ENCODE results near the gene MDM2. TPM values are rescaled to one million over a fixed set of nuclear protein-coding genes. Genes with fewer than 3 reads are reported as not detected.
A peak's percentile ranks its signal among the peaks of the same experiment; 100 is the strongest.

Gene MDM2
- 27.4 and 46.7 TPM in 2 replicates for total RNA-seq (2014; rRNA removed; shearing (Covaris generic))

- in situ Hi-C loops (cut with HindIII; ENCODE audit: low sequenced_read_pairs) = no loop called here
- peak; percentile 87 for DNase-seq (ENCODE audit: low spot score)
Observed at GRCh38 chr12:68807576-68808387, at the start of gene MDM2. MDM2 (plus strand) TSS chr12:68808177; CDS start chr12:68808478, 301 bp downstream.

- DNase-seq (ENCODE audit: low spot score) = no peak
- in situ Hi-C loops (cut with HindIII; ENCODE audit: low sequenced_read_pairs) = no loop called here
Observed at GRCh38 chr12:68759852-68760251, 48.1 kb upstream of the MDM2 start.

DNA sequence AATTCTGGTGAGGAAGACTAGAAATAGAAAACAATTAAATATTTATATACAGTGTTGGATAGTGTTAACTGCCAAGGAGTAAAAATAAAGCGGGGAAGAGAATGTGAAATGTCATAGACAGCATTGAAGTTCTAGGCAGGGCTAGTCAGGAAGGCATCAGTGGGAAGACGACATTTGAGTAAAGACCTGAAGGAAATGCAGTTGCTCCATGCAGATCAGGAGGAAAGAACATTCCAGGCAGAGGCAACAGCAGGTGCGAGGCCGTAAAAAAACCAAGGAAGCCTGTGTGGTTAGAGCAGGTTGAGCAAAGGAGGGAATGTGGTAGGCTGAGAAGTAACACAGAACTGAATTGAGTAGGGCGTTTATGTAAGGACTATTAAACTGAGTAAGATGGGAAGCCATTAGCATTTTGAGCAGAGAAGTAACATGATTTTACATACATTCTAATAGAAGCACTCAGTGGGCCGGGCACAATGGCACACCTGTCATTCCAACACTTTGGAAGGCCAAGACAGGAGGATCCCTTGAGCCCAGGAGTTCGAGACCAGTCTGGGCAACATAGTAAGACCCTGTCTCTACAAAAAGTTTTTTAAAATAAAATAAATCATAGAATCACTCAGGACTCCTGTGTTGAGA lies 47.1 kb upstream of the MDM2 start:
- DNase-seq (ENCODE audit: low spot score) = no peak
- in situ Hi-C loops (cut with HindIII; ENCODE audit: low sequenced_read_pairs) = no loop called here

- no peak for DNase-seq (ENCODE audit: low spot score)
- in situ Hi-C loops (cut with HindIII; ENCODE audit: low sequenced_read_pairs) = no loop called here
Observed at GRCh38 chr12:68761442-68761812, 46.5 kb upstream of the MDM2 start.

DNA sequence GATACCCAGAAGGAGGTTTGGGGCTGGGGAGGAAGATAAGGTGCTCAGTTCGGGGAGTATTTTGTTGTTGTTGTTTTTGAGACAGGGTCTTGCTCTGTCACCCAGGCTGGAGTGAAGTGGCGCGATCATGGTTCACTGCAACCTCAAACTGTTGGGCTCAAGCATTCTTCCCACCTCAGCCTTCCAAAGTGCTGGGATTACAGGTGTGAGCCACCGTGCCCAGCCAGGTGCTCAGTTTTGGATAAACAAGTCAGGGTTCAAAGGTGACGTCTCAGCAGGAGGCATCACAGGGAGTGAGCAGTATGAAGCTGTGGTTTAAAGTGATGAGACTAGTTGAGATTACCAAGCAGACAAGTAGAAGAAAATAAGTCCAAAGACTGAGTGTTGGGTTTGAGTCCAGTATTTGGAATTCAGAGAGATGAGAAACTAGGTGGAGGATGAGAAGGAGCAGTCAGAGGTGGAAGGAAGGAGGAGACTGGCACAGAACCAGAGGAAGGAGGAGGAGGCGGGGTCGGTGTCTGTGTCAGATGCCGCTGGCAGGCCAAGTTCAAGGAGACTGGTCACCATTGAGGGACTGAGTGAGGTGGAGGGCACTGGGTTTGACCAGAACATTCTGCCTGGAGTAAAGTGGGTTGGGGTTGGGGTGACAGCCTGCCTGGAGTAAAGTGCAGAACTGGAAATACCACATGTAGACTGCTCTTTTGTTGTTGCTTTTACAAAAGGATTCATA lies 45.9 kb upstream of the MDM2 start:
- in situ Hi-C loops (cut with HindIII; ENCODE audit: low sequenced_read_pairs) = no loop called here

DNA sequence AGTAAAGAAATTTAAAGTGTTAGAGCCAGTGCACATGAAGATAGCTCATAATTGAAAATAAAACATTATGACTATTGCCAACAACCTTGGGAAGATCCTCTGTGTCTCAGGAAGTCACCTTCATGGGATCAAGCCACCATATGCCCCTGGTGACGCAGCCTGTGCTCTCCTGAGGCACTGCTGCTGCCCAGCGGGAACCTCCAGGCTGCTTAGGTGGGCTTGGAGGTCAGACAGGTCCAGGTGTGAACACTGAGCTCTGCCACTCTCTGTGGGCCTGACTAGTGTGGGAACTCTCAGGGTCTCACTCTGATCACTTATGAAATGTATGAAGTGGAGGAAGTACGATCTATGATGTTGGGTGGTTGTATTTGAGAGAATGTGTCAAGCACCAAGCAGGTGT lies 45.3 kb upstream of the MDM2 start:
- DNase-seq (ENCODE audit: low spot score) = no peak
- in situ Hi-C loops (cut with HindIII; ENCODE audit: low sequenced_read_pairs) = no loop called here

More for the DNA sequence above, 45.9 kb upstream of the MDM2 start:
- DNase-seq (ENCODE audit: low spot score) = no peak

- in situ Hi-C loops (cut with HindIII; ENCODE audit: low sequenced_read_pairs) = no loop called here
- no peak for DNase-seq (ENCODE audit: low spot score)
Observed at GRCh38 chr12:68765696-68766095, 42.3 kb upstream of the MDM2 start.

- no peak for DNase-seq (ENCODE audit: low spot score)
- in situ Hi-C loops (cut with HindIII; ENCODE audit: low sequenced_read_pairs) = no loop called here
Observed at GRCh38 chr12:68766646-68767045, 41.3 kb upstream of the MDM2 start.

GRCh38 chr12:68767191-68767590 lies 40.8 kb upstream of the MDM2 start:
- in situ Hi-C loops (cut with HindIII; ENCODE audit: low sequenced_read_pairs) = no loop called here
- no peak for DNase-seq (ENCODE audit: low spot score)

DNA sequence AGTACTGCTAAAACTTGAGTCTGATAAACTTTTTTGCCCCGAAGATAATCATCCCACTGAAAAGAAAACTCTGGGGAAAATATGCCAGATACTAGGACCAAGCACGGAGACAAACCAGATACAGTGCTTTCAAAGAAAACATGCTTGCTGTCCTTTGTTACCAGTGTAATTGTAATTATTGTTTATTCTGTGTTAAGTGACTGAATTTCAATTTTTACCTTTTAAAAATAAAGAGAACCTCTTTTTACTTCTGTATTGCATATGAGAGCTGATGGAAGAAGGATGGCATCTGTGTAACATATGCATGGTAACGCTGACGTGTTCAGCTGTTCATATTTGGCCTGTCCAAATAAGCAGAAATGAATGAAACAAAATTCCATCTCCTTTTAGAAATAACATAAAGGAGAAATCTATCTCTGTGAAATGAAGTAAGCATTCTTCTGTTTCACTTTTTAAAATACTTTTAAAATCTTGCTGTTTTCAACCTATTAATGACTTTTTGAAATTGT lies 39.5 kb upstream of the MDM2 start:
- in situ Hi-C loops (cut with HindIII; ENCODE audit: low sequenced_read_pairs) = no loop called here
- DNase-seq (ENCODE audit: low spot score) = no peak

DNA sequence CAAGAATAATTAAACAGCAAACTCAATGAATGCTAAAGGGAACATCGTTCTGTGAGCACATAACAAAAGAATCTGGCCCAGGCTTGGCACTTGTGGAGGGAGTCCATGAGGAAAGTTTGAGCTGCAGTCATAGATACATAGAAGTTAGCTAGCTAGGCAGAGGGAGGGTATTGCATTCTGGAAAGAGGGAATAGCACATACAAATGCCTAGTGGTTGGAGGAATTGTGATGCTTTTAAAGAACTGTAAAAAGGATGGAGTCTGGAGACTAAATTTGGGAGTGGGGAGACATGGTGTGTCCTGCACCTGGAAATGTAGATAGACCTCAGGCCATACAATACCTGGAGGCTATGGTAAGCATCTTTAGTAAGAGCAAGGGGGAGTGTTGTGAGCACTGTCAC lies 38.0 kb upstream of the MDM2 start:
- DNase-seq (ENCODE audit: low spot score) = no peak
- in situ Hi-C loops (cut with HindIII; ENCODE audit: low sequenced_read_pairs) = no loop called here

DNA sequence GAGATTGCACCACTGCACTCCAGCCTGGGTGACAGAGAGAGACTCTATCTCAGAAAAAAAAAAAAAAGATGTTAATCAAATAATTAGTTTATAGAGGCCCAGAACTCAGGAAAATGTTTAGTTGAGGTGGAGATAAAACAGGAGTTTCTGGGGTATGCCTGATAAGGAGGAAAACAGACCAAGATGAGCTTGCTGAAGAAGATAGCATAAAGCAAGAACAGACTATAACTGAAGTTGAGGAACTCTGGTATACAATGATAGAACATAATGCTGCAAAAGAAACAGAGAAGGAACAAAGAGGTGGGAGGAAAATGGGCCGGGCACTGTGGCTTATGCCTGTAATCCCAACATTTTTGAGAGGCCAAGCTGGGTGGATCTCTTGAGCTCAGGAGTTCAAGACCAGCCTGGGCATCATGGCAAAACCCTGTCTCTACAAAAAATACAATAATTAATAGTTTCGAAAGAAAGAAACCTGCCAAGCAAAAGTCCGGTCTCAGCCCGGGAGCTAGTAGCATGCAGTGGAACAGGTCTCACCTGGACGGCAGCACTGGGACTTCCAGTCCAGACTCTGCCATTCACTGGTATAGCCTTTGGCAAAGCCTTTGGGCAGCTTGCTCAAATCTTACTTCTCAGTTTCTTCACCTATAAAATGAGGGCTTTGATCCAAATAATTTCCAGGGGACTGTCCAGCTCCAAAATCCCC lies 36.6 kb upstream of the MDM2 start:
- in situ Hi-C loops (cut with HindIII; ENCODE audit: low sequenced_read_pairs) = no loop called here
- DNase-seq (ENCODE audit: low spot score) = no peak

DNA sequence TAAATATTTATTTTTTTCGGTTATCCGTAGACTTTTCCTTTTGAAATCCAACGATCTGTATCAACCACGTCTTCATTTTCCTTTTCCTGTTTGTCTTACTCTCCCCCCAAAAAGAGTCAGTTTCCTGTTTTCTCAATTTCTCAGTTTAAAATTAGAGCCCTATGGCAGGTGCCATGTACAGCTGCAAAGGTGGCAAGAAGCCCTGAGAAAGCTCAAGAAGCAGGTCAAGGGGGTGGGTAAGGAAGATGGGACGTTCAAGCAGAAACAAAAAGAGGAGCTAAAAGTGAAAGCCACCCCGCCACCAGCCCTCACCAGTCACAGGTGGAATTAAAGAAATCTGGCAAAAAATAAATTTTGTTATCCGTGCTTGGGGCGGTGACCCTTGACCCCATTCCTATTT lies 35.3 kb upstream of the MDM2 start:
- in situ Hi-C loops (cut with HindIII; ENCODE audit: low sequenced_read_pairs) = no loop called here
- DNase-seq (ENCODE audit: low spot score) = no peak

DNA sequence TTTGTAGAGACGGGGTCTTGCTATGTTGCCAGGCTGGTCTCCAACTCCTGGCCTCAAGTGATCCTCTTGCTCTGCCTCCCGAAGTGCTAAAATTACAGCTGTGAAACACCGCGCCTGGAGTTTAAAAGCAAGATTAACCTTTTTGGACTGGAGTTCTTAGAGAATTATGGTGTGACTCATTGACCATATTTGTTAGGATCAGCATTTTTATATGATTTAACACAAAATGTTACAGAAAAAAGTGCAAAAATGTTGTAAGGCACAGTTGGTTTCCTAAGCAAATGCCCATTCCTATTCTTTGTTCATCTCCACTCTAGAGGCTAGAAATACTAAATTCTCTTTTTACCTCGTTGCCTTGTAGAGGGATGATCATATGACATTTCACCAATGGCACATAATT lies 34.4 kb upstream of the MDM2 start:
- in situ Hi-C loops (cut with HindIII; ENCODE audit: low sequenced_read_pairs) = no loop called here
- no peak for DNase-seq (ENCODE audit: low spot score)

- in situ Hi-C loops (cut with HindIII; ENCODE audit: low sequenced_read_pairs) = no loop called here
- no peak for DNase-seq (ENCODE audit: low spot score)
Observed at GRCh38 chr12:68775121-68775630, 32.8 kb upstream of the MDM2 start.

DNA sequence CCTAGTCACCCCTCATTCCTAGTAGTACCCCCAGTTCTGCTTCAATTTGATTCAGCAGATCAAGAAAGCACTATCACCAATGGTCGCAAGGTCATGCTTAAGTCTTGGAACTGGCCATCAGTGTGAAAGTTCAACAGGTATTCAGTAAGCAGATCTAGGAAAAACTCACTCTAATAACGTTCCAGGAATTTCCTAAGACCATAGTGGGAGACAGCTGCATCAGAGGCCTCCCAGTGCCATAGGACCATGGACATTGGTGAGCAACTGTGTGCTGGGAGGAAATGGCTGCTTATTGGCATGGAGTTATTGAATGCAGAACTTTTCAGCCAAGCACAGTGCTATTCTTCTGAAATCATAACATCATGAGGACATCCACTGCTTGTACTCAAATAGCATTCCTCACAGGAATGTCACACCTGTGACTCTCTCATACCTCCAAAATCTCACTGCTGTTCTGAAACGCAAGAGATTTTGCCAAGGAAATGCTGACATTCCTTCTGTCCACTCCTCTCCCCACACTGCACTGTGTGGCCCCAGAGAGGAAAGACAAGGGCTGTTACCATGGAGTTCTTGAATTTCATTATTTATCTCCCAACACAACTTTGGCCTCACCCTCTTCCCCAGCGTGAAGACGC lies 30.9 kb upstream of the MDM2 start:
- in situ Hi-C loops (cut with HindIII; ENCODE audit: low sequenced_read_pairs) = no loop called here
- DNase-seq (ENCODE audit: low spot score) = no peak

DNA sequence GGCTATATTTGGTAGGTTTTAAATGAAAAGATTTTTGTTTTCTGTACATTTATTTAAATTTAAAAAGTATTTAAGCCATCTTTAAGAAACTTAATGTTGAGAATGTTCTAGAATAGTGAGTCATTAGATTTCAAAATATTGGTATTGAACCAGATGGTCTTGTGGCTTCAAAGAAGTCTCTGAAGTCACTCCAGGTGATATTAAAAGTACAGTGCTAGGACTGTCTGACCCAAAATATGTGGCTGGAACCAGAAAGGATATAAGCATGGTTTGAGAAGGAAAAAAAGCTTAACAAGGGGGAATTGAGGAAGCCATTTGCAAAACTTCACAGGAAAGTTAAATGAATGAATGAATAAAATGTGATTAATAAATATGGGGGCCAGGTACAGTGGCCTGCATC lies 28.7 kb upstream of the MDM2 start:
- no peak for DNase-seq (ENCODE audit: low spot score)
- in situ Hi-C loops (cut with HindIII; ENCODE audit: low sequenced_read_pairs) = no loop called here

DNA sequence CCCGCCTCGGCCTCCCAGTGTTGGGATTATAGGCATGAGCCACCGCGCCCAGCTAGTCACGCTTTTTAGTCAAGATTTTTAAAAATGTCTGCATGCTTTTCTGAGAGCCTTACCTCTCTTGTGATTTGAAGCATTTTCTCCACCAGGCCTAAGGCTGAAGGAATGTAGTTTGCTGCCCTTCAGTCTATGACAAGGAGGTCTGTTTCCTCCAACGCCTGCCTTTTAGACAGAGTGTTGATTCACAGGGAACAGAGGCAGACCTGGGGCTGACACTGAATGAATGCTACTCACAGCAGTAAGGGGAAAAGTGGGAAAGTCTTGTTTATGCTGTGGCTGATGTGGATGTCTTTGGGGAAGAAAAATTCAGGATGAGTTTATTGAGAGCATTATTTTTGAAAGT lies 27.2 kb upstream of the MDM2 start:
- in situ Hi-C loops (cut with HindIII; ENCODE audit: low sequenced_read_pairs) = no loop called here
- no peak for DNase-seq (ENCODE audit: low spot score)

- DNase-seq (ENCODE audit: low spot score) = no peak
- in situ Hi-C loops (cut with HindIII; ENCODE audit: low sequenced_read_pairs) = no loop called here
Observed at GRCh38 chr12:68781728-68782127, 26.2 kb upstream of the MDM2 start.

Data from G401 (cell line).